Tibial artery (tissue), 4 donors: ENCODE measurements around the gene GSDME.

Experiments
- DNase-seq, 2 donors: peaks; one replicate each; pipeline ENCODE4 v3.0.0-alpha.2; 2019
- H3K27ac ChIP-seq, 2 donors: fragments of 200-600 bp; sonication (generic) in 1 of 2; 1 replicate in 1 of 2; 2 replicates in 1 of 2; pipeline ENCODE4 v1.5.1; 2018 to 2019; ENCODE audit warnings: mild to moderate bottlenecking in 1 of 2
- H3K27me3 ChIP-seq, 2 donors: fragments of 200-600 bp; sonication (generic) in 1 of 2; one replicate each; pipeline versions ENCODE4 v1.5.1 to v1.6.0; 2016 to 2019
- H3K36me3 ChIP-seq, 3 donors: fragments of 200-600 bp; sonication (generic) in 2 of 3; one replicate each; pipeline ENCODE4 v1.5.1; 2016 to 2019; ENCODE audit warnings: mild to moderate bottlenecking in 2 of 3
- H3K4me1 ChIP-seq, 4 donors: fragments of 200-600 bp; sonication (generic) in 2 of 4; 1 replicate in 3 of 4; 2 replicates in 1 of 4; pipeline ENCODE4 v1.5.1; 2016 to 2019
- H3K4me3 ChIP-seq, 2 donors: fragments of 200-600 bp; sonication (generic) in 1 of 2; 1 replicate in 1 of 2; 2 replicates in 1 of 2; pipeline ENCODE4 v1.5.1; 2018 to 2019; ENCODE audit warnings: mild to moderate bottlenecking in 2 of 2
- H3K9me3 ChIP-seq, 3 donors: fragments of 200-600 bp; sonication (generic) in 1 of 3; one replicate each; pipeline ENCODE4 v1.5.1; 2016 to 2019
- intact Hi-C: fragments of 100-400 bp; cut with DNase I; formaldehyde crosslinking; loops from one replicate; pipeline ENCODE4 v1.15.0; 2023; ENCODE audit warnings: low total_unique reads
- TF ChIP-seq, protein P1 (sequence below), 2 experiments: fragments of 200-600 bp in 1 of 2; fragments of 450-650 bp in 1 of 2; IDR thresholded peaks; one replicate each; pipeline ENCODE4 v1.5.1; 2017 to 2019; ENCODE audit warnings: antibody characterized with exemption in 2 of 2, mild to moderate bottlenecking in 1 of 2, moderate library complexity in 1 of 2

Gene GSDME

DNA sequence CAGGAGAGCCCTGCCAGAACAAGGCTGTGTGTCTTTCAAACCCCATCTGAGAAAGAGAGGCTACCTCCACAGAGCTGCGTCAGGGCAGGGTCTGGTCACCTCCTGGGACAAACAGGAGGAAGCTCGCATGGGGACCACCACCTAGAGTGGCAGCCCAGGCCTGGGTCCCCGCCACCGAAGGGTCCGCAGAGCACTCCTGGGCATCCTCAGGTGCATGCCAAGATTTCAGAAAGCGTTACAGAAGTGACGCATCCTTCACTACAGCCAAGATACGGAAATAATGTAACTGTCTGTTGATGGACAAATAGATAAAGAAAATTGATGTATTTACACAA lies 42.6 kb downstream of the GSDME start:
- Histone ChIP-seq H3K9me3 (no peaks in the 10 kb centered on the region), H3K4me1 (no peaks in the 10 kb centered on the region), H3K4me3 (no peak overlapping the region), H3K36me3 (peaks cover 8 to 40% (median 24%) of the 10 kb centered on the region in 3 donors), H3K27ac (no peak overlapping the region), H3K27me3 (no peaks in the 10 kb centered on the region)
- intact Hi-C loops = no loop called here
- DNase-seq = no peak
- TF ChIP-seq, protein P1, sequence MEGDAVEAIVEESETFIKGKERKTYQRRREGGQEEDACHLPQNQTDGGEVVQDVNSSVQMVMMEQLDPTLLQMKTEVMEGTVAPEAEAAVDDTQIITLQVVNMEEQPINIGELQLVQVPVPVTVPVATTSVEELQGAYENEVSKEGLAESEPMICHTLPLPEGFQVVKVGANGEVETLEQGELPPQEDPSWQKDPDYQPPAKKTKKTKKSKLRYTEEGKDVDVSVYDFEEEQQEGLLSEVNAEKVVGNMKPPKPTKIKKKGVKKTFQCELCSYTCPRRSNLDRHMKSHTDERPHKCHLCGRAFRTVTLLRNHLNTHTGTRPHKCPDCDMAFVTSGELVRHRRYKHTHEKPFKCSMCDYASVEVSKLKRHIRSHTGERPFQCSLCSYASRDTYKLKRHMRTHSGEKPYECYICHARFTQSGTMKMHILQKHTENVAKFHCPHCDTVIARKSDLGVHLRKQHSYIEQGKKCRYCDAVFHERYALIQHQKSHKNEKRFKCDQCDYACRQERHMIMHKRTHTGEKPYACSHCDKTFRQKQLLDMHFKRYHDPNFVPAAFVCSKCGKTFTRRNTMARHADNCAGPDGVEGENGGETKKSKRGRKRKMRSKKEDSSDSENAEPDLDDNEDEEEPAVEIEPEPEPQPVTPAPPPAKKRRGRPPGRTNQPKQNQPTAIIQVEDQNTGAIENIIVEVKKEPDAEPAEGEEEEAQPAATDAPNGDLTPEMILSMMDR (IDR thresholded peaks at IDR 0.05) = no peak

DNA sequence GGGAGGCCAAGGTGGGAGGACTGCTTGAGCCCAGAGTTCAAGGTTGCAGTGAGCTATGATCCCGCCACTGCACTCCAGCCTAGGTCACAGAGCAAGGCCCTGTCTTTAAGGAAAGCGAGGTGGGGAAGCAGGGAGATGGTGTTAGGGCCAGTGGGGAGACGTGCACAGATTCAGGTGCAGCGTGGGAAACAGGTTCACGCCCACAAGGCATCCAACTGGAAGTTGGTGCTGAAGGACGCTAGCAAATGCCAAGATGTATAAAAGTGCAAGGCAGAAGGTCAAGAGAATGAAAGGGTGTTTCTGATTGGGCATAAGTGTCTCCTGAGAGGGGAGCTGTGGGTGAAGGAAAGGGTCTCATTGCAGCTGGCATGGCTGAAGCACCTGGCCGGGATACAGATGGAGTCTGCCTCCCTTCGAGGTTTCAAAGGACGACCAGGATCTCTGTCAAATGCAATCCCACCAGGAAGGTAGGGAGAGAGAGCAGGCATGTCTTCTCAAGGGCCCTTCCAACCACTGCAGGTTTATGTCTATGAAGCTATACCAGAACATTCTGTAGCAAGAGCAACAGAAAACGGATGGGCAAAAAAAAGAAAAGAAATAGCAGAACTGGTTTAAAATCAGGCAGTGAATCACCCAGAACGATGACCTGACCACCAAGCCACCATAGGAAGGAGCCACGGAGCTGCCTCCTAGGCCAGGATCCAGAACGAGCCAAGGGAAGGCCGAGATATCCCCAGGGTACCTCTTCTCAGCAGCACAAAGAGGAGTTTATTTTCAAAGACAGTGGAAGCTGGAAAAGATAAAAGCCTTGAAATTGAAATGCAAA lies 43.2 kb downstream of the GSDME start:
- Histone ChIP-seq H3K4me3 (no peak overlapping the region), H3K27ac (no peak overlapping the region), H3K27me3 (no peaks in the 10 kb centered on the region), H3K36me3 (peaks cover 8 to 41% (median 24%) of the 10 kb centered on the region in 3 donors), H3K9me3 (no peaks in the 10 kb centered on the region), H3K4me1 (no peaks in the 10 kb centered on the region)
- no peak for DNase-seq
- TF ChIP-seq, protein P1 (IDR thresholded peaks at IDR 0.05) = no peak
- intact Hi-C loops = no loop called here

DNA sequence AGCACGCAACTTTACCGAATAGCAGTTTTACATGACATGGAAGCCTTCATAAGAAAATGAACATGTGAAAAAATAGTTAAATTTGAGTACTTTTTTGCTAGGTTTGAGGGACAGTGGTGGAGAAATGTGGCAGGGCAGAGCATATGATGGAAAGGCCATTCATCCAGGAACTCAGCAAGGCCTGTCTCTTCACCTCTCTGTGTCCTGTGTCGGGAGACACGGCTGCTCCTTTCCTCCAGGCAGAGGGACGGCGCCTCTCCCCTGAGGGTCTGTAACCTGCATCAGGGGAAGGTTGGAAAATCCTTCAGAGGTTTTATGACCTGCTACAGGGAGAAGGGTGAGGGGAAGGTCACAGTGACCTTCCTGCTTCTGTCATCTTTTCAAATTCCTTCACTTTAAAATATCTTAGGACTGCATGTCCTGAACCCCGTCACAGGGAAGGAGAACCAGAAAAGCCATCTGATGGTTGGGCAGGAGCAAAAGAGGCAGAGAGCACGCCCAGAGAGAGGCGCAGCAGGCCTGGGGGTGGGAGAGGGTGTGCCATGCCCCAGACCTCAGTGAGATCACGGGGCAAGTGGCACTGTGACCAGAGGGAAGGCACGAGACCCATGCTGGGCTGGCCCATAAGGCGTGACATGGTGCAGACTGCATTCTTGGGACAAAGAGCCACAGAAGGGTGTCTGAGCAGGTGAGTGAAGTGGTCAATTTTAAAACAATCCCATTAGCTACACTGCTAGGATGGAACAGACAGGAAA lies 44.0 kb downstream of the GSDME start:
- no peaks in the 10 kb centered on the region for H3K27me3 ChIP-seq
- H3K4me3 ChIP-seq = no peak overlapping the region
- no peak for DNase-seq
- intact Hi-C loops = no loop called here
- H3K9me3 ChIP-seq = no peaks in the 10 kb centered on the region
- TF ChIP-seq, protein P1 (IDR thresholded peaks at IDR 0.05) = no peak
- peaks cover 8 to 33% (median 16%) of the 10 kb centered on the region in 3 donors for H3K36me3 ChIP-seq
- H3K27ac ChIP-seq = no peak overlapping the region
- no peaks in the 10 kb centered on the region for H3K4me1 ChIP-seq

DNA sequence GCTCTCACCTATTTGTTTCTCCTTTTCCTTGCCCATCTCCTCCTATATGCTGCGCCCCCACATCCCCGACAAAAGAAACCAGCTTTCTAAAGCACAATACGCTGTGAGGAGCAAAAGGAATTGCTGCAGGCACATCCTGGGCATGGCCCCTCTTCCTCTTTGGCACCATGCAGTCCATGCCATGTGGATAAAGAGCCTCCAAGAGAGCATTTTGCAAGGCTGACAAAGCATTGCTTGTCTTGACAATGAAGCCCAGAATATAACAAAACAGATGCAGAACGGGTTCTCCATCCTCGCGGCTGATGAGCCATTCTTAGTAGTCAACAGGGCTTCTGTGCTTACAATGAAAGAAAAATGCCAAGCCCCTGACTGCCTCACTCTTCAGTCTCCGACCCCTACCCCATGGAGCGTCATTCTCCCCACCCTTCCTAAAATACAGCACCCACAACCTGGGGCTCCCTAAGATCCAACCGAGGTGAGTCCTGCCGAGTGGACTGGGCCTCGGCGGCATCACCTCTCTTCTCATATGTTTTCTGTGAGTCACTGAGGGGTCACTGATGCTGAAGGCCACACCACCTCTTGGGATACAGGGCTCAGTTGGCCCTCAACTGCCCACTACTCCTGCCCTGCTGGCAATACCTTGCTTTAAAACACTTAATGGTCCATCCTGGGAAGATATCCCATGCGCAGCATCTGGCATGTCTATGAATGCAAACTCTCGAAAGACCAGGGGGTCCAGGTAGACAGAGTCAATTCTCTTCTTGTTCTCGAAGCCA lies 47.5 kb downstream of the GSDME start:
- no peak overlapping the region for H3K27ac ChIP-seq
- intact Hi-C loops = no loop called here
- H3K4me3 ChIP-seq = no peak overlapping the region
- no peak for DNase-seq
- no peaks in the 10 kb centered on the region for H3K9me3 ChIP-seq
- H3K27me3 ChIP-seq = no peaks in the 10 kb centered on the region
- H3K36me3 ChIP-seq = peaks cover 0 to 28% (median 0%) of the 10 kb centered on the region in 3 donors
- H3K4me1 ChIP-seq = no peaks in the 10 kb centered on the region
- TF ChIP-seq, protein P1 (IDR thresholded peaks at IDR 0.05) = no peak

DNA sequence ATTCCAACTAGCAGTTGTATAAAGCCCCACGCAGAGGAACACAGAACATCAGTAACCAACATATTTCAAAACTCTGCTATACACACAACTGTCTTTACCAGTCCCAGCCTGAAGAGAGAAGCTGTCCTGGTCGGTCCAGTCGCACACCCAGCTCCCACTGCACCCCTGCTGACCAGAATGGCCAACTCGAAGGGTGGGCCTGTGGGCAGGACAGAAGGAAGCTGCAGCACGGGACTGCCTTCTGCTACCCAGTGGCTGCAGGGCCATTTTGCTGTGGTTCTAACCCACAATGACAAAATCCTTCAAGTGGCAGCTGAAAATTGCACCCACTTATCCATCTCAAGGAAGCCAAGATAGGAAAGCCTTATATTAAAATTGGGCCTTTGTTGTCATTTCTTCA lies 48.2 kb downstream of the GSDME start:
- H3K9me3 ChIP-seq = no peaks in the 10 kb centered on the region
- TF ChIP-seq, protein P1 (IDR thresholded peaks at IDR 0.05) = no peak
- intact Hi-C loops = no loop called here
- peaks cover 0 to 6% (median 0%) of the 10 kb centered on the region in 4 donors for H3K4me1 ChIP-seq
- no peaks in the 10 kb centered on the region for H3K27me3 ChIP-seq
- peaks cover 0 to 21% (median 0%) of the 10 kb centered on the region in 3 donors for H3K36me3 ChIP-seq
- no peak for DNase-seq
- H3K27ac ChIP-seq = no peak overlapping the region
- H3K4me3 ChIP-seq = no peak overlapping the region
